ENCODE results near the gene YBX3. TPM values are rescaled to one million over a fixed set of nuclear protein-coding genes. Genes with fewer than 3 reads are reported as not detected.

YBX3 gene
- total RNA-seq, 1 donor from 2014 or later, result 903 TPM

DNA sequence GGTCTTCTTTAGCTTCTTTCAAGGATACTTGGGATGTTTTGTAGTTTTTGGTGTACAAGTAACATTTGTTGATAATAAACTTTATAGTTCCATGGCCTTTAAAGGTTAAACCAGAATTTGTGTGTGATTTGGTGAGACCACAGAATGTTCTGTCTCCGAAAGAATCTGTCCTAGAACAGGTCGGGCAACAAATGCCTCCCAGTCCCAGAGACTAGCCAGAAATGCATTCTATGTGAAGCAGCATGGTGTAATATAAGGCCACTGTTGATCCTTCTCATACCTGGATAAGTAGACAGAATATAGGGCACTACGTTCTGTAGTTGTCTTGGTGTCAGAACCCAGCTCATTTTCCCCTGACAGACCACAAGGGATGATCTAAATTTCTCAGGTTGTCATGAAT, 59.3 kb downstream of the YBX3 start:
- intact Hi-C loops (cut with micrococcal nuclease), result no loop called here
- Histone ChIP-seq H3K4me3 (no peak overlapping the region), H3K36me3 (no peaks in the 10 kb centered on the region), H3K9me3 (replicated peaks) (no peaks in the 10 kb centered on the region), H3K27me3 (ENCODE audit: low read depth) (peaks cover 17% of the 10 kb centered on the region), H3K4me1 (no peaks in the 10 kb centered on the region), H3K27ac (replicated peaks) (no peak overlapping the region)
- no peak for DNase-seq
- TF ChIP-seq, protein P1, sequence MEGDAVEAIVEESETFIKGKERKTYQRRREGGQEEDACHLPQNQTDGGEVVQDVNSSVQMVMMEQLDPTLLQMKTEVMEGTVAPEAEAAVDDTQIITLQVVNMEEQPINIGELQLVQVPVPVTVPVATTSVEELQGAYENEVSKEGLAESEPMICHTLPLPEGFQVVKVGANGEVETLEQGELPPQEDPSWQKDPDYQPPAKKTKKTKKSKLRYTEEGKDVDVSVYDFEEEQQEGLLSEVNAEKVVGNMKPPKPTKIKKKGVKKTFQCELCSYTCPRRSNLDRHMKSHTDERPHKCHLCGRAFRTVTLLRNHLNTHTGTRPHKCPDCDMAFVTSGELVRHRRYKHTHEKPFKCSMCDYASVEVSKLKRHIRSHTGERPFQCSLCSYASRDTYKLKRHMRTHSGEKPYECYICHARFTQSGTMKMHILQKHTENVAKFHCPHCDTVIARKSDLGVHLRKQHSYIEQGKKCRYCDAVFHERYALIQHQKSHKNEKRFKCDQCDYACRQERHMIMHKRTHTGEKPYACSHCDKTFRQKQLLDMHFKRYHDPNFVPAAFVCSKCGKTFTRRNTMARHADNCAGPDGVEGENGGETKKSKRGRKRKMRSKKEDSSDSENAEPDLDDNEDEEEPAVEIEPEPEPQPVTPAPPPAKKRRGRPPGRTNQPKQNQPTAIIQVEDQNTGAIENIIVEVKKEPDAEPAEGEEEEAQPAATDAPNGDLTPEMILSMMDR (IDR thresholded peaks at IDR 0.05; ENCODE audit: borderline replicate concordance), result no peak

DNA sequence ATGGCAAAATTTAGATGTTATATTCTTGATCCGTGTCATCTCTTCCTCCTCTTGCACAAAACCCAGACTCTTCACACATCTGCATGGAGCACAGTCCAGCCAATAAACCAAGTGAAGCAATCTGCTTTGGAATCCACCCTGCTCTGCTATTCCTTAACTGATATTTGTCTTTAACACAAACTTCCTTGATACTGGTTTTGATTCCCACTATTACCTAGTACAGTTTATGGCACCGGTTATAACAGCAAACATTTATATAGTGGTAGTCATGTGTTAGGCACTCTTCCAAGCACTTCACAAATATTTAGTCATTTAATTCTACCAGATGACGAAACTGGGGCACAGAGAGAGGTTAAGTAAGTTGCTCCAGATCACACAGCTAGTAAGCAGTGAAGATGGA, 61.8 kb downstream of the YBX3 start:
- Histone ChIP-seq H3K27me3 (ENCODE audit: low read depth) (peaks cover 12% of the 10 kb centered on the region), H3K4me3 (no peak overlapping the region), H3K4me1 (no peaks in the 10 kb centered on the region), H3K27ac (replicated peaks) (no peak overlapping the region), H3K9me3 (replicated peaks) (peaks cover 11% of the 10 kb centered on the region), H3K36me3 (no peaks in the 10 kb centered on the region)
- TF ChIP-seq, protein P1 (IDR thresholded peaks at IDR 0.05; ENCODE audit: borderline replicate concordance), result no peak
- DNase-seq, result no peak
- intact Hi-C loops (cut with micrococcal nuclease), result no loop called here

DNA sequence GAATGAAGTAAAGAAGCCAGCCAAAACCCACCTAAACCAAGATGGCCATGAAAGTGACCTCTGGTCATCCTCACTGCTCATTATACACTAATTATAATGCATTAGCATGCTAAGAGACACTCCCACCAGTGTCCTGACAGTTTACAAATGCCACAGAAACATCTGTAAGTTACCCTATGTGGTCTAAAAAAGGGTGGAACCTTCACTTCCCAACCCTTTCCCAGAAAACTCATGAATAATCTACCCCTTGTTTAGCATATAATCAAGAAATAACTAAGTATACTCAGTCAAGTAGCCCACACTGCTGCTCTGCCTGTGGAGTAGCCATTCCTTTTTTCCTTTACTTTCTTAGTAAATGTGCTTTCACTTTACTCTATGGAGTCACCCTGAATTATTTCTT, 69.1 kb downstream of the YBX3 start:
- TF ChIP-seq, protein P1 (IDR thresholded peaks at IDR 0.05; ENCODE audit: borderline replicate concordance), result no peak
- no peak for DNase-seq
- H3K9me3 ChIP-seq (replicated peaks), result peaks cover 11% of the 10 kb centered on the region
- intact Hi-C loops (cut with micrococcal nuclease), result no loop called here
- H3K27me3 ChIP-seq (ENCODE audit: low read depth), result no peaks in the 10 kb centered on the region
- no peak overlapping the region for H3K27ac ChIP-seq (replicated peaks)
- H3K36me3 ChIP-seq, result no peaks in the 10 kb centered on the region
- H3K4me1 ChIP-seq, result no peaks in the 10 kb centered on the region
- H3K4me3 ChIP-seq, result no peak overlapping the region

GRCh38 chr12:10652192-10652591, 70.9 kb downstream of the YBX3 start:
- H3K27ac ChIP-seq (replicated peaks), result no peak overlapping the region
- intact Hi-C loops (cut with micrococcal nuclease), result no loop called here

More at GRCh38 chr12:10652192-10652591, 70.9 kb downstream of the YBX3 start:
- H3K27me3 ChIP-seq (ENCODE audit: low read depth), result no peaks in the 10 kb centered on the region
- H3K9me3 ChIP-seq (replicated peaks), result peaks cover 13% of the 10 kb centered on the region
- DNase-seq, result no peak
- TF ChIP-seq, protein P1 (IDR thresholded peaks at IDR 0.05; ENCODE audit: borderline replicate concordance), result no peak
- H3K4me1 ChIP-seq, result no peaks in the 10 kb centered on the region
- no peaks in the 10 kb centered on the region for H3K36me3 ChIP-seq
- no peak overlapping the region for H3K4me3 ChIP-seq

Other genes starting within 250 kb of the YBX3 start
- gene EIF2S3B, start 217.4 kb downstream of the YBX3 start, total RNA-seq, result 0.22 TPM
- gene MAGOHB, start 109.7 kb downstream of the YBX3 start, total RNA-seq, result 13.9 TPM
- not detected for gene STYK1, start 49.3 kb downstream of the YBX3 start, total RNA-seq
- not detected for gene TAS2R7, start 79.3 kb upstream of the YBX3 start, total RNA-seq
- gene TAS2R8, start 84.0 kb upstream of the YBX3 start, total RNA-seq, result not detected
- gene TAS2R9, start 86.8 kb upstream of the YBX3 start, total RNA-seq, result not detected
- not detected for gene TAS2R10, start 103.0 kb upstream of the YBX3 start, total RNA-seq
- gene PRR4, start 126.2 kb upstream of the YBX3 start, total RNA-seq, result 1.2 TPM
- 5.6 TPM for gene PRH1, start 160.9 kb upstream of the YBX3 start, total RNA-seq
- 0.41 TPM for gene TAS2R13, start 186.2 kb upstream of the YBX3 start, total RNA-seq
- not detected for gene PRH2, start 205.9 kb upstream of the YBX3 start, total RNA-seq
- 0.58 TPM for gene TAS2R14, start 215.9 kb upstream of the YBX3 start, total RNA-seq